SK-N-SH treated with all-trans-retinoic acid at 6 μM for 48 hours (cell line): ENCODE data around the gene SHC4.

Experiments used
- ARNTL ChIP-seq: fragments of 450-650 bp; formaldehyde crosslinking; IDR thresholded peaks from 2 replicates; pipeline ENCODE4 v1.5.0; 2020; ENCODE audit warnings: low read depth, mild to moderate bottlenecking, moderate library complexity, borderline replicate concordance
- BACH2 ChIP-seq: fragments of 250-450 bp; sonication (Bioruptor Pico); IDR thresholded peaks from 2 replicates; pipeline ENCODE4 v1.9.0; 2021; ENCODE audit warnings: mild to moderate bottlenecking, borderline replicate concordance
- CSDC2 ChIP-seq: fragments of 250-450 bp; sonication (Bioruptor Pico); IDR thresholded peaks from 2 replicates; pipeline ENCODE4 v1.5.0; 2020; ENCODE audit warnings: mild to moderate bottlenecking, moderate library complexity
- GLIS3 ChIP-seq: fragments of 250-450 bp; sonication (Bioruptor Pico); IDR thresholded peaks from 2 replicates; pipeline ENCODE4 v1.5.0; 2020; ENCODE audit warnings: mild to moderate bottlenecking, moderate library complexity
- RARB ChIP-seq: fragments of 250-450 bp; sonication (Bioruptor Pico); IDR thresholded peaks from 2 replicates; pipeline ENCODE4 v1.8.0; 2021; ENCODE audit warnings: mild to moderate bottlenecking, moderate library complexity
- TCF4 ChIP-seq: fragments of 250-450 bp; sonication (Bioruptor Pico); IDR thresholded peaks from 2 replicates; pipeline ENCODE4 v1.8.0; 2021; ENCODE audit warnings: mild to moderate bottlenecking, moderate library complexity, borderline replicate concordance
- ZFP30 ChIP-seq: fragments of 450-650 bp; formaldehyde crosslinking; IDR thresholded peaks from 2 replicates; pipeline ENCODE4 v1.5.0; 2022; ENCODE audit warnings: mild to moderate bottlenecking, moderate library complexity
- ZNF565 ChIP-seq: fragments of 450-650 bp; formaldehyde crosslinking; conservative IDR thresholded peaks from 2 replicates; pipeline ENCODE4 v1.5.0; 2020; ENCODE audit warnings: low read depth, mild to moderate bottlenecking, moderate library complexity
- ZNF70 ChIP-seq: fragments of 450-650 bp; formaldehyde crosslinking; IDR thresholded peaks from 2 replicates; pipeline ENCODE4 v1.5.0; 2020; ENCODE audit warnings: mild to moderate bottlenecking, moderate library complexity
- ZNF8 ChIP-seq: fragments of 450-650 bp; formaldehyde crosslinking; IDR thresholded peaks from 2 replicates; pipeline ENCODE4 v1.5.0; 2020; ENCODE audit warnings: mild to moderate bottlenecking, moderate library complexity
- TF ChIP-seq, protein P1 (sequence below): fragments of 250-450 bp; sonication (Bioruptor Pico); IDR thresholded peaks from 2 replicates; pipeline ENCODE4 v1.8.0; 2020; ENCODE audit warnings: mild to moderate bottlenecking, moderate library complexity, borderline replicate concordance
- TF ChIP-seq, protein P2 (sequence below): fragments of 250-450 bp; sonication (Bioruptor Pico); IDR thresholded peaks from 2 replicates; pipeline ENCODE4 v1.5.1; 2020; ENCODE audit warnings: low read depth, mild to moderate bottlenecking, moderate library complexity
- TF ChIP-seq, protein P3 (sequence below): fragments of 250-450 bp; sonication (Bioruptor Pico); IDR thresholded peaks from 2 replicates; pipeline ENCODE4 v1.5.0; 2020; ENCODE audit warnings: mild to moderate bottlenecking, moderate library complexity

DNA sequence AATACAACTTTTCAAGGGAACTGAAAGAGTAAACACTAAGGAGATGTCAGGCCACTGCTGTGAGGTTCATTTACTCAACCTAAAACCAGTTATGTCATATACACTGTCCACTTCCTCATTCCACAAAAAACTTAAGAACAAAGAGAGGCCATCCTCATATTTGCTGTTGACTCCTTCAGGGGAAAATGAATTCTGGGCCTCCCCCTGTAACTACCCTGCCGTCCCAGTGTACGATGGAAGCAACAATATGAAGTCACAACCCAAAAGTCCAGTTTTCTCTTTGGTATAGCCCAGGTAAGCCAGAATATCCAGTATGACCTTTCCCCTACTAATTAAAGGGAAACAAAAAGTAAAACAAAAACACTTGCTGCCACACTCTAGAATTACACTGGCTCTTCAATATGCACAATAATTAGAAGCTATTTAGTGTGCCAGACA lies 169.0 kb downstream of the SHC4 start:
- no peak for TF ChIP-seq RARB (CRISPR knock-in tag)
- TF ChIP-seq TCF4 (CRISPR knock-in tag): no peak
- TF ChIP-seq ZNF70 (CRISPR knock-in tag): no peak
- no peak for TF ChIP-seq CSDC2 (CRISPR knock-in tag)
- no peak for TF ChIP-seq GLIS3 (CRISPR knock-in tag)
- TF ChIP-seq, protein P1, sequence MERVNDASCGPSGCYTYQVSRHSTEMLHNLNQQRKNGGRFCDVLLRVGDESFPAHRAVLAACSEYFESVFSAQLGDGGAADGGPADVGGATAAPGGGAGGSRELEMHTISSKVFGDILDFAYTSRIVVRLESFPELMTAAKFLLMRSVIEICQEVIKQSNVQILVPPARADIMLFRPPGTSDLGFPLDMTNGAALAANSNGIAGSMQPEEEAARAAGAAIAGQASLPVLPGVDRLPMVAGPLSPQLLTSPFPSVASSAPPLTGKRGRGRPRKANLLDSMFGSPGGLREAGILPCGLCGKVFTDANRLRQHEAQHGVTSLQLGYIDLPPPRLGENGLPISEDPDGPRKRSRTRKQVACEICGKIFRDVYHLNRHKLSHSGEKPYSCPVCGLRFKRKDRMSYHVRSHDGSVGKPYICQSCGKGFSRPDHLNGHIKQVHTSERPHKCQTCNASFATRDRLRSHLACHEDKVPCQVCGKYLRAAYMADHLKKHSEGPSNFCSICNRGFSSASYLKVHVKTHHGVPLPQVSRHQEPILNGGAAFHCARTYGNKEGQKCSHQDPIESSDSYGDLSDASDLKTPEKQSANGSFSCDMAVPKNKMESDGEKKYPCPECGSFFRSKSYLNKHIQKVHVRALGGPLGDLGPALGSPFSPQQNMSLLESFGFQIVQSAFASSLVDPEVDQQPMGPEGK (CRISPR knock-in tag): no peak
- TF ChIP-seq ZNF565: no peak
- TF ChIP-seq ZNF8 (CRISPR knock-in tag): no peak
- TF ChIP-seq BACH2 (CRISPR knock-in tag): no peak
- TF ChIP-seq, protein P2, sequence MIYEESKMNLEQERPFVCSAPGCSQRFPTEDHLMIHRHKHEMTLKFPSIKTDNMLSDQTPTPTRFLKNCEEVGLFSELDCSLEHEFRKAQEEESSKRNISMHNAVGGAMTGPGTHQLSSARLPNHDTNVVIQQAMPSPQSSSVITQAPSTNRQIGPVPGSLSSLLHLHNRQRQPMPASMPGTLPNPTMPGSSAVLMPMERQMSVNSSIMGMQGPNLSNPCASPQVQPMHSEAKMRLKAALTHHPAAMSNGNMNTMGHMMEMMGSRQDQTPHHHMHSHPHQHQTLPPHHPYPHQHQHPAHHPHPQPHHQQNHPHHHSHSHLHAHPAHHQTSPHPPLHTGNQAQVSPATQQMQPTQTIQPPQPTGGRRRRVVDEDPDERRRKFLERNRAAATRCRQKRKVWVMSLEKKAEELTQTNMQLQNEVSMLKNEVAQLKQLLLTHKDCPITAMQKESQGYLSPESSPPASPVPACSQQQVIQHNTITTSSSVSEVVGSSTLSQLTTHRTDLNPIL (CRISPR knock-in tag): no peak
- TF ChIP-seq, protein P3, sequence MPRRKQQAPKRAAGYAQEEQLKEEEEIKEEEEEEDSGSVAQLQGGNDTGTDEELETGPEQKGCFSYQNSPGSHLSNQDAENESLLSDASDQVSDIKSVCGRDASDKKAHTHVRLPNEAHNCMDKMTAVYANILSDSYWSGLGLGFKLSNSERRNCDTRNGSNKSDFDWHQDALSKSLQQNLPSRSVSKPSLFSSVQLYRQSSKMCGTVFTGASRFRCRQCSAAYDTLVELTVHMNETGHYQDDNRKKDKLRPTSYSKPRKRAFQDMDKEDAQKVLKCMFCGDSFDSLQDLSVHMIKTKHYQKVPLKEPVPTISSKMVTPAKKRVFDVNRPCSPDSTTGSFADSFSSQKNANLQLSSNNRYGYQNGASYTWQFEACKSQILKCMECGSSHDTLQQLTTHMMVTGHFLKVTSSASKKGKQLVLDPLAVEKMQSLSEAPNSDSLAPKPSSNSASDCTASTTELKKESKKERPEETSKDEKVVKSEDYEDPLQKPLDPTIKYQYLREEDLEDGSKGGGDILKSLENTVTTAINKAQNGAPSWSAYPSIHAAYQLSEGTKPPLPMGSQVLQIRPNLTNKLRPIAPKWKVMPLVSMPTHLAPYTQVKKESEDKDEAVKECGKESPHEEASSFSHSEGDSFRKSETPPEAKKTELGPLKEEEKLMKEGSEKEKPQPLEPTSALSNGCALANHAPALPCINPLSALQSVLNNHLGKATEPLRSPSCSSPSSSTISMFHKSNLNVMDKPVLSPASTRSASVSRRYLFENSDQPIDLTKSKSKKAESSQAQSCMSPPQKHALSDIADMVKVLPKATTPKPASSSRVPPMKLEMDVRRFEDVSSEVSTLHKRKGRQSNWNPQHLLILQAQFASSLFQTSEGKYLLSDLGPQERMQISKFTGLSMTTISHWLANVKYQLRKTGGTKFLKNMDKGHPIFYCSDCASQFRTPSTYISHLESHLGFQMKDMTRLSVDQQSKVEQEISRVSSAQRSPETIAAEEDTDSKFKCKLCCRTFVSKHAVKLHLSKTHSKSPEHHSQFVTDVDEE (CRISPR knock-in tag): no peak
- TF ChIP-seq ZFP30: no peak
- no peak for TF ChIP-seq ARNTL (CRISPR knock-in tag)
